ENCODE data around the gene ZFP92.
"Not testable (repeated sequence)": the region's sequence is repeated elsewhere in the genome, so short reads cannot be mapped to it uniquely, and the experiment has no call there.

Gene ZFP92

GRCh38 chrX:153387987-153388721 is 23.1 kb upstream of the ZFP92 start:
- DNase-seq: no peak

- DNase-seq: no peak
Observed at GRCh38 chrX:153388722-153389459, 22.4 kb upstream of the ZFP92 start.

GRCh38 chrX:153389460-153389768 is 21.9 kb upstream of the ZFP92 start:
- not testable (repeated sequence) for DNase-seq

- DNase-seq: no peak
Observed at GRCh38 chrX:153392642-153393321, 18.5 kb upstream of the ZFP92 start.

- DNase-seq: no peak
Observed at GRCh38 chrX:153394612-153395011, 16.7 kb upstream of the ZFP92 start.

GRCh38 chrX:153395613-153396319 is 15.5 kb upstream of the ZFP92 start:
- no peak for DNase-seq

- no peak for DNase-seq
Observed at GRCh38 chrX:153396320-153397195, 14.7 kb upstream of the ZFP92 start.

GRCh38 chrX:153397256-153397960 is 13.9 kb upstream of the ZFP92 start:
- no peak for DNase-seq

- no peak for DNase-seq
Observed at GRCh38 chrX:153398275-153398960, 12.9 kb upstream of the ZFP92 start.

- DNase-seq: no peak
Observed at GRCh38 chrX:153400146-153401132, 10.8 kb upstream of the ZFP92 start.

GRCh38 chrX:153401133-153401764 is 10.0 kb upstream of the ZFP92 start, which contains the start of gene PNMA6E:
Gene PNMA6E, minus strand, starts transcription at chrX:153401350. Its CDS starts 2,501 bp downstream, at chrX:153398849.
- DNase-seq: no peak

- not testable (repeated sequence) for DNase-seq
Observed at GRCh38 chrX:153404333-153404732, 6.9 kb upstream of the ZFP92 start.

GRCh38 chrX:153405426-153405825 is 5.8 kb upstream of the ZFP92 start:
- DNase-seq: no peak

GRCh38 chrX:153406011-153406410 is 5.3 kb upstream of the ZFP92 start:
- DNase-seq: no peak

- no peak for DNase-seq
Observed at GRCh38 chrX:153406903-153407302, 4.4 kb upstream of the ZFP92 start.

GRCh38 chrX:153407736-153408135 is 3.5 kb upstream of the ZFP92 start:
- DNase-seq: no peak

GRCh38 chrX:153408221-153408721 is 3.0 kb upstream of the ZFP92 start:
- no peak for DNase-seq

GRCh38 chrX:153408871-153409351 is 2.4 kb upstream of the ZFP92 start:
- no peak for DNase-seq

Measured in cortex of kidney (tissue), 1 donor.